ENCODE measurements around the gene CLCA2. TPM values are rescaled to one million over a fixed set of nuclear protein-coding genes. Genes with fewer than 3 reads are reported as not detected.

CLCA2 gene
- total and polyA plus RNA-seq, 2 donors (not counting 3 experiments of a cell fraction or from before 2014, with no cell fraction given), result 0.01 to 0.11 TPM

DNA sequence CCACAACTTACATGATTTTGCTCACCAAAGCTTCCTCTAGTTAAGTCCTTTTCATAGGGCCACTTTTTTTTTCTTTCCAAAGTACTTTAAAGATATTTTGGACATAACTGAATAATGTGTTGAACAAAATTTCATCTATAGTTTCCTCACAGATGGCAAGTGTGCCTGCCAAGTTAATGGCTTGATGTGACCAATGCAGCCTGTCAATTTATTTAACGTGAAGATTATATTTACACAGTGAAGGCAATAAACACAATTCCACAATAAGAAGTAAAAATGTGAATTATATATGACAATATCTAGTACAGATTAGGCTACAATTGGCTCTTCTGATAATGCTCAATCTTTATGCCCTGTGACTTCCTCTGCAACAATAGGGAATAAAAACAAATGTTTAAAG lies 18.0 kb downstream of the CLCA2 start:
- Histone ChIP-seq H3K4me3 (replicated peaks in 1 of 3; ENCODE audit: insufficient read depth in 1 of 3, low read depth in 1 of 3, low read length in 3 of 3) (no peak overlapping the region), H3K4me1 (ENCODE audit: control insufficient read depth, extremely low read depth, insufficient read depth, low read length) (no peaks in the 10 kb centered on the region), H3K9me3 (replicated peaks; ENCODE audit: control insufficient read depth, insufficient read depth, low read length) (no peaks in the 10 kb centered on the region), H2AFZ (ENCODE audit: low read depth, low read length) (no peak overlapping the region), H3K36me3 (ENCODE audit: control insufficient read depth in 2 of 2, extremely low read depth in 1 of 2, insufficient read depth in 2 of 2, low read length in 2 of 2) (no peaks in the 10 kb centered on the region), H3K79me2 (ENCODE audit: control insufficient read depth, insufficient read depth, low read length) (no peaks in the 10 kb centered on the region), H3K27me3 (ENCODE audit: control insufficient read depth in 2 of 2, insufficient read depth in 2 of 2, low read length in 2 of 2) (peaks cover 6 to 12% of the 10 kb centered on the region in 2 experiments), H3K27ac (ENCODE audit: insufficient read depth, low read depth, low read length) (no peak overlapping the region), H3K9ac (replicated peaks; ENCODE audit: extremely low read depth, insufficient read depth, low read length) (no peak overlapping the region), H3K9me1 (replicated peaks; ENCODE audit: control insufficient read depth, extremely low read depth, insufficient read depth, low read length) (no peaks in the 10 kb centered on the region), H4K20me1 (replicated peaks; ENCODE audit: control insufficient read depth, extremely low read depth, insufficient read depth, low read length) (no peaks in the 10 kb centered on the region), H3K4me2 (ENCODE audit: insufficient read depth, low read length) (no peak overlapping the region)
- dilution Hi-C loops (cut with MboI; ENCODE audit: extremely low pct_ligation_motif_present, low sequenced_read_pairs), result no loop called here
- no peak for TF ChIP-seq MYC (IDR thresholded peaks at IDR 0.05; ENCODE audit: low read depth, low read length)
- no peak for TF ChIP-seq CTCF (IDR thresholded peaks at IDR 0.05; ENCODE audit: extremely low read depth in 1 of 2, insufficient read depth in 1 of 2, low read depth in 1 of 2, low read length in 2 of 2)
- TF ChIP-seq, protein P1, sequence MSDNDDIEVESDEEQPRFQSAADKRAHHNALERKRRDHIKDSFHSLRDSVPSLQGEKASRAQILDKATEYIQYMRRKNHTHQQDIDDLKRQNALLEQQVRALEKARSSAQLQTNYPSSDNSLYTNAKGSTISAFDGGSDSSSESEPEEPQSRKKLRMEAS (IDR thresholded peaks at IDR 0.05; ENCODE audit: insufficient read depth, insufficient read length), result no peak
- no peak for TF ChIP-seq EZH2 (IDR thresholded peaks at IDR 0.05; ENCODE audit: borderline replicate concordance, low read depth, low read length, severe bottlenecking)
- intact Hi-C loops (cut with micrococcal nuclease), result no loop called here
- no TSS peak for BruUV-seq (replicated peaks)
- CTCF ChIA-PET, result interaction anchor here (2.1 kb wide), 1 partner anchor 12 kb away, joined by 5 read pairs; no protein-coding TSS in a partner anchor
- no peak for FAIRE-seq
- no peak for DNase-seq (ENCODE audit: low read depth, low spot score)
- POLR2A ChIA-PET, result no interaction called here

DNA sequence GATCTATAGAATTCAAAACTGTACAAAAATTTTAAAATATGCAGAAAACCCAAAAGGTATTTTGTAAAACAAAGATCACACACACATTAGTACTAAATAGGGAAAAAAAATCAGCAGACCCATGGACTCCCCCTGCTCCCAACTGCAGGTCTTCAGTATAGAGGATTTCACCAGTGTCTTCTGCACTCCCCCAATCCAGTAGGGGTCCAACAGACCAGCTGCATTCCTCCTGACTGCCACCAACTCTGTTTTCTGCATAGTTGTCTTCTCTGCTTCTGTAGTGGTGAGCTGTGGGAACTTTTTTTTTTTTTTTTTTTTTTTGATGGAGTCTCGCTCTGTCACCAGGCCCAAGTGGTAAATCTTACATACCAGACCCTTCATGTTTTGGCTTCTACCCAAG lies 21.9 kb downstream of the CLCA2 start:
- Histone ChIP-seq H3K9me3 (replicated peaks; ENCODE audit: control insufficient read depth, insufficient read depth, low read length) (no peaks in the 10 kb centered on the region), H3K79me2 (ENCODE audit: control insufficient read depth, insufficient read depth, low read length) (no peaks in the 10 kb centered on the region), H4K20me1 (replicated peaks; ENCODE audit: control insufficient read depth, extremely low read depth, insufficient read depth, low read length) (no peaks in the 10 kb centered on the region), H3K4me3 (replicated peaks in 1 of 3; ENCODE audit: insufficient read depth in 1 of 3, low read depth in 1 of 3, low read length in 3 of 3) (no peak overlapping the region), H3K36me3 (ENCODE audit: control insufficient read depth in 2 of 2, extremely low read depth in 1 of 2, insufficient read depth in 2 of 2, low read length in 2 of 2) (no peaks in the 10 kb centered on the region), H3K4me1 (ENCODE audit: control insufficient read depth, extremely low read depth, insufficient read depth, low read length) (peaks cover 6% of the 10 kb centered on the region), H3K27me3 (ENCODE audit: control insufficient read depth in 2 of 2, insufficient read depth in 2 of 2, low read length in 2 of 2) (no peaks in the 10 kb centered on the region), H3K4me2 (ENCODE audit: insufficient read depth, low read length) (no peak overlapping the region), H3K27ac (ENCODE audit: insufficient read depth, low read depth, low read length) (no peak overlapping the region), H2AFZ (ENCODE audit: low read depth, low read length) (no peak overlapping the region), H3K9me1 (replicated peaks; ENCODE audit: control insufficient read depth, extremely low read depth, insufficient read depth, low read length) (no peaks in the 10 kb centered on the region), H3K9ac (replicated peaks; ENCODE audit: extremely low read depth, insufficient read depth, low read length) (no peak overlapping the region)
- CTCF ChIA-PET, result interaction anchor here (1.2 kb wide), 1 partner anchor 27 kb away, joined by 3 read pairs; no protein-coding TSS in a partner anchor
- no peak for TF ChIP-seq POLR2AphosphoS5 (IDR thresholded peaks at IDR 0.05; ENCODE audit: insufficient read depth, low read depth, low read length)
- no peak for TF ChIP-seq GATA2 (IDR thresholded peaks at IDR 0.05; ENCODE audit: insufficient read depth, insufficient read length, low read depth, low read length)
- TF ChIP-seq CTCF (IDR thresholded peaks at IDR 0.05; ENCODE audit: extremely low read depth in 1 of 2, insufficient read depth in 1 of 2, low read depth in 1 of 2, low read length in 2 of 2), result no peak
- TF ChIP-seq FOS (IDR thresholded peaks at IDR 0.05; ENCODE audit: borderline replicate concordance, insufficient read depth, low read length), result no peak
- TF ChIP-seq, protein P1 (IDR thresholded peaks at IDR 0.05; ENCODE audit: insufficient read depth, insufficient read length), result no peak
- no peak for TF ChIP-seq MYC (IDR thresholded peaks at IDR 0.05; ENCODE audit: low read depth, low read length)
- TF ChIP-seq JUN (IDR thresholded peaks at IDR 0.05; ENCODE audit: borderline replicate concordance, insufficient read depth, insufficient read length, low read depth), result no peak
- TF ChIP-seq POLR2A (IDR thresholded peaks at IDR 0.05; ENCODE audit: low read depth, low read length), result no peak
- no peak for TF ChIP-seq EZH2 (IDR thresholded peaks at IDR 0.05; ENCODE audit: borderline replicate concordance, low read depth, low read length, severe bottlenecking)
- BruUV-seq (replicated peaks), result no TSS peak
- DNase-seq (ENCODE audit: low read depth, low spot score) (no peak), FAIRE-seq (no peak)
- intact Hi-C loops (cut with micrococcal nuclease) (no loop called here), dilution Hi-C loops (cut with MboI; ENCODE audit: extremely low pct_ligation_motif_present, low sequenced_read_pairs) (no loop called here)
- POLR2A ChIA-PET, result no interaction called here
